Measurements from ENCODE around the gene SLC19A1. TPM values are rescaled to one million over a fixed set of nuclear protein-coding genes. Genes with fewer than 3 reads are reported as not detected.

SLC19A1 gene
- total RNA-seq, 4 donors from 2014 or later: 1.8 to 9.6 (median 2.1) TPM

DNA sequence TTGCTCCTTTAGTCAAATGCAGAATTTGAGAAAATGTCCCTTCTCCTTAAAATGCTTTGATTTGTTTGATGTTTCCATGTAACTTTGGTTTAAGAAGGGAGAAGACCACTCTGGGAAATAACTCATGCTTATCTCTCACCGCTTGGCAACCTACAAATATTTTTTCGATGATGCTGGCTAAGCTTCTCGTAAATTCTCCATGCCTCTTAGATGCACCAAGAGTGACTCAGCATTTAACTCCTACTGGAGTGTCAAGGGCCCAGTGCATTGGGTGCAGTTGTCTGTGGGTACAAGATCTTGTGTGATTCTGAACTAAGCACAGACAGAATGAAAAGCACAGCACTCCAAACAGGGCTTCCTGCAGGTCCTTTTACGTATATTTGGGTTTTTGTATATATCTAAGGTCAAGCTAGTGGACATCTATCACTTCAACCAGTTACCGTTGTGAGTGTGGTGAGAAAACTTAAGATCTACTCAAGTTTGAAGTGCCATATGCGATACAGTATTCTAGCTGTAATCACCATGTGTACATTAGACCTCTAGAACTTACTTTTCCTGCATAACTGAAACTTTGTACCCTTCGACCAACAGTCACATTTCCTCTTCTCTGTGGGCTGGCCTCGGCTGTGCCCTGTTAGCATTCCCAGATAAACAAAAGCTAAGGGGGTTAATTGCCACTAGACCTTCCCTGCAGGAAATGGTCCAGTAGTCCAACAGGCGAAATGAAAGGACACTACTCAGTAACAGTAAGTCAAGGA lies 81.5 kb downstream of the SLC19A1 start:
- intact Hi-C loops (cut with DNase I; ENCODE audit: low total_unique reads): no loop called here
- DNase-seq (no peak), ATAC-seq (no peak)
- H3K27me3 ChIP-seq: peaks cover 4 to 14% (median 7%) of the 10 kb centered on the region in 3 donors
- no peak overlapping the region for H3K27ac ChIP-seq
- no peaks in the 10 kb centered on the region for H3K9me3 ChIP-seq
- H3K4me1 ChIP-seq: no peaks in the 10 kb centered on the region
- in situ Hi-C loops (cut with MboI; ENCODE audit: low sequenced_read_pairs in 4 of 4): no loop called here
- no peaks in the 10 kb centered on the region for H3K36me3 ChIP-seq
- TF ChIP-seq POLR2A (IDR thresholded peaks at IDR 0.05) (no peak), CTCF (IDR thresholded peaks at IDR 0.05 in 4 of 5, conservative IDR thresholded peaks at IDR 0.05 in 1 of 5) (no peak)
- H3K4me3 ChIP-seq: no peak overlapping the region

- Histone ChIP-seq H3K9me3 (no peaks in the 10 kb centered on the region), H3K27ac (no peak overlapping the region), H3K27me3 (peaks cover 11 to 17% (median 11%) of the 10 kb centered on the region in 3 donors), H3K36me3 (no peaks in the 10 kb centered on the region), H3K4me1 (no peaks in the 10 kb centered on the region), H3K4me3 (no peak overlapping the region)
- DNase-seq (no peak), ATAC-seq (no peak)
- intact Hi-C loops (cut with DNase I; ENCODE audit: low total_unique reads) (no loop called here), in situ Hi-C loops (cut with MboI; ENCODE audit: low sequenced_read_pairs in 4 of 4) (no loop called here)
- no peak for TF ChIP-seq POLR2A (IDR thresholded peaks at IDR 0.05)
- TF ChIP-seq CTCF (IDR thresholded peaks at IDR 0.05 in 4 of 5, conservative IDR thresholded peaks at IDR 0.05 in 1 of 5): no peak
These were observed 82.2 kb downstream of the SLC19A1 start for GRCh38 chr21:45460011-45460565.

DNA sequence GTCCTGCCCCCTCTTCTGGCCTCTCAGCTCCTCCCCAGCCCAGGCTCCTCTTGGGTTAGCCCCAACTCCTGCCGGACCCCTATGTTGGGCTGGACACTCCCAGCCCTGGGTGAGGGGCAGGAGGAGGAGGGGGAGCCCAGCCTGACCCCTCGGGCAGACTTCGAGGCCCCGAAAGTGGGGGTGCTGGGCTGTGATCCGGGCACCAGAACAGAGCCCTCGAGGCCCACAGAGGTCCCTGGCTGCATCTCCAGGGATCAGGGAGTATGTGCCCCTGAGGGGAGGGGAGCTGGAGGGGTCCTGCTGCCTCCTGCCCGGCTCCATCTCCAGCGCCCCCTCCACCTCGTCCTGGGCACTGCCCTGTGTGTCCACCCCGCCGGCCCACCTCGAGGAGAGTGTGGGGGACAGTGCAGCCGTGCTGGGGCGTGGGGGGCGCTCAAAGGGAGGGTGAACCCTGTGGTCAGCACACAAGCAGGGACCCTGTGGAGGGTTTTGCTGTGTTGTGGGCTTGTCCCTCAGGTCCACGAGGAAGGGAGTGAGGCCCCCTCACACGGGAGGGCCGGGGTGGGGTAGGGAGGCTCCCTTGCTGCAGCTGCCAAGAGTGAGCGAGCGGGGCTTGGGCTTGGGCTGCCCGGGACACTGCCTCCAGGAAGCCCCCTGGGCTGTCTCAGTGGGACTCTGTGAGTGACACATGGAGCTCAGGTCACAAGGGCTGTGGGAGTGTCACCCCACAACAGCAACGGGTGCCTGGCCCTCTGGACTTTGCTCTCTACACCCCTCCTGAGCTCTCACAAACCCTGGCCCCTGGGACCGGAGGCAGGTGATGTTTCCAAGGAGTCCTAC lies 82.8 kb downstream of the SLC19A1 start:
- DNase-seq (no peak), ATAC-seq (no peak)
- Histone ChIP-seq H3K4me1 (no peaks in the 10 kb centered on the region), H3K27ac (no peak overlapping the region), H3K4me3 (no peak overlapping the region), H3K27me3 (peaks cover 14 to 20% (median 16%) of the 10 kb centered on the region in 3 donors), H3K9me3 (no peaks in the 10 kb centered on the region), H3K36me3 (no peaks in the 10 kb centered on the region)
- intact Hi-C loops (cut with DNase I; ENCODE audit: low total_unique reads): no loop called here
- in situ Hi-C loops (cut with MboI; ENCODE audit: low sequenced_read_pairs in 4 of 4): no loop called here
- TF ChIP-seq CTCF (IDR thresholded peaks at IDR 0.05 in 4 of 5, conservative IDR thresholded peaks at IDR 0.05 in 1 of 5): no peak

DNA sequence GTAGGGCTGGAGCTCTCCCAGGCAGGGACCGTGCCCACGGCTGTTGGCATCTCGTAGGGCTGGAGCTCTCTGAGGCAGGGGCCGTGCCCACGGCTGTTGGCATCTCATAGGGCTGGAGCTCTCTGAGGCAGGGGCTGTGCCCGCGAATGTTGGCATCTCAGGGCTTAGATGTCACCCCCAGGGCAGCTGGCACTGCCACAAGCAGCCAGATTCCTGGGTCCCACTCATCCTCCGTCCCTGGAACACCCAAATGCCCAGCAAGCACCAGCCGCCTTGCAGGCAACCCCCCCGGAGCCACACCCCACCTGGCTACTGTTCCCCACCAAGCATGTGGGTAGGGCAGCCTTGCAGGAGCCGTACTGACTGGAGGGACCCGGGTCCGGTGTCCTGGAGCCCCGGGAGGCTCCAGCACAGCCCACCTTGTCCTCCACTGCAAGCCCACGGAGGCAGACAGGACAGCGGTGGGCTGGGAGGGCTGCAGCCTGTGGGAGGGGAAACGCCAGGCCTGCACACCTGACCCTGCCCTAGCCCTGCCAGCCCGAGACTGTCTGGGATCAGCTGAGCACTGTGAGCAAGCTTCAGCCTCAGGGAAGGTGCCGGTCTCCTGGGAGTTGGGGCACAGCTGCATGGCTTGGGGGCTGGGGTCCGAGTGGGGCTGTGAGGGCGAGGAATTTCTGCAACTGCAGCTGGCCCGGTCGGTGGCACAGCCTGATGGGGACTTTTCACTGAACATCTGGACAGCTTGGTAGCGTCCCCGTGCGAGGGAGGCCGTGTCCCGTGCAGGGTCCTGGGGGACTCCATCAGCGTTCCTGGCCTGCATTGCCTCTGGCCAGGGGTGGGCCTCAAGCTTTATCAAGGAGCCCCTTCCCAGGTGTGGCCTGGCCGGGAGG lies 83.7 kb downstream of the SLC19A1 start:
- Histone ChIP-seq H3K9me3 (no peaks in the 10 kb centered on the region), H3K4me3 (no peak overlapping the region), H3K36me3 (no peaks in the 10 kb centered on the region), H3K27ac (no peak overlapping the region), H3K27me3 (peaks cover 14 to 20% (median 16%) of the 10 kb centered on the region in 3 donors), H3K4me1 (no peaks in the 10 kb centered on the region)
- TF ChIP-seq CTCF (IDR thresholded peaks at IDR 0.05 in 4 of 5, conservative IDR thresholded peaks at IDR 0.05 in 1 of 5): no peak
- no peak for TF ChIP-seq POLR2A (IDR thresholded peaks at IDR 0.05)
- in situ Hi-C loops (cut with MboI; ENCODE audit: low sequenced_read_pairs in 4 of 4): no loop called here
- DNase-seq: no peak
- no peak for ATAC-seq
- intact Hi-C loops (cut with DNase I; ENCODE audit: low total_unique reads): no loop called here
